Natural killer cell (primary cell): ENCODE measurements around the gene PBOV1. TPM values are rescaled to one million over a fixed set of nuclear protein-coding genes. Genes with fewer than 3 reads are reported as not detected.

ENCODE experiments used
- ATAC-seq, 3 donors: fragments of 150-1000 bp in 2 of 3; fragments of 200-7000 bp in 1 of 3; cut with Tn5 transposase; 1 replicate in 1 of 3; 2 replicates in 2 of 3; pipeline ENCODE4 v1.10.0; 2021; ENCODE audit warnings: mild to moderate bottlenecking in 2 of 3, moderate library complexity in 2 of 3
- DNase-seq, 2 donors: peaks; one replicate each; pipeline versions ENCODE4 v3.0.0 to v3.0.0-alpha.2; 2013 to 2021; ENCODE audit warnings: mixed read lengths in 1 of 2
- H3K27ac ChIP-seq: one replicate; pipeline ENCODE4 v1.5.1; 2013; ENCODE audit warnings: mild to moderate bottlenecking, low read length
- H3K27me3 ChIP-seq: one replicate; pipeline ENCODE4 v1.6.1; 2013; ENCODE audit warnings: low read length; ENCODE audit not compliant: control insufficient read depth, insufficient read depth
- H3K36me3 ChIP-seq: one replicate; pipeline ENCODE4 v1.6.1; 2013; ENCODE audit warnings: low read length; ENCODE audit not compliant: control insufficient read depth, insufficient read depth
- H3K4me1 ChIP-seq: one replicate; pipeline ENCODE4 v1.6.1; 2013; ENCODE audit warnings: low read length; ENCODE audit not compliant: control insufficient read depth, insufficient read depth
- H3K4me3 ChIP-seq: one replicate; pipeline ENCODE4 v1.5.1; 2013; ENCODE audit warnings: low read length
- H3K9me3 ChIP-seq: one replicate; pipeline ENCODE4 v1.6.1; 2013; ENCODE audit warnings: low read length; ENCODE audit not compliant: control insufficient read depth, insufficient read depth
- H3K27ac Mint-ChIP-seq, 2 donors: one replicate each; pipeline ENCODE4 v1.8.0; 2022; ENCODE audit warnings: mild to moderate bottlenecking in 2 of 2, mixed read lengths in 2 of 2, moderate library complexity in 1 of 2
- H3K27me3 Mint-ChIP-seq, 2 donors: one replicate each; pipeline ENCODE4 v1.8.0; 2022; ENCODE audit warnings: low read depth in 2 of 2, mixed read lengths in 2 of 2
- H3K36me3 Mint-ChIP-seq: one replicate; pipeline ENCODE4 v1.8.0; 2022; ENCODE audit warnings: mixed read lengths
- H3K4me1 Mint-ChIP-seq, 2 donors: one replicate each; pipeline ENCODE4 v1.8.0; 2022; ENCODE audit warnings: mixed read lengths in 2 of 2
- H3K4me3 Mint-ChIP-seq: one replicate; pipeline ENCODE4 v1.8.0; 2022; ENCODE audit warnings: mild to moderate bottlenecking, moderate library complexity, mixed read lengths
- H3K9me3 Mint-ChIP-seq, 2 donors: one replicate each; pipeline ENCODE4 v1.8.0; 2022; ENCODE audit warnings: mixed read lengths in 2 of 2
- CTCF ChIP-seq: fragments of 200-600 bp; IDR thresholded peaks from one replicate; pipeline ENCODE4 v1.8.0; 2022; ENCODE audit warnings: antibody characterized with exemption
- WGBS: methylation state at CpG from one replicate; pipeline ENCODE4 v1.1.7; 2013; ENCODE audit warnings: missing lambda C conversion rate; ENCODE audit not compliant: insufficient coverage; 5-methylcytosine and 5-hydroxymethylcytosine counted together
- intact Hi-C: fragments of 100-400 bp; cut with micrococcal nuclease; formaldehyde crosslinking; loops from one replicate; pipeline ENCODE4 v1.14.2; 2022
- total RNA-seq, 4 donors: library from RNA; stranded (reverse); fragments of 120-200 nt in 1 of 4; gene quantifications; one replicate each; pipeline versions ENCODE4 v1.2.3 to v1.2.4, GENCODE V29; 2013 to 2022

Gene PBOV1
- total RNA-seq, 3 donors from 2014 or later (not counting 1 experiment from before 2014, with no cell fraction given), result not detected

GRCh38 chr6:138242987-138243592 is 24.8 kb upstream of the PBOV1 start:
- H3K4me1 ChIP-seq, result no peaks in the 10 kb centered on the region
- H3K4me3 Mint-ChIP-seq, result no peak overlapping the region
- no peaks in the 10 kb centered on the region for H3K36me3 Mint-ChIP-seq
- H3K27ac ChIP-seq, result no peak overlapping the region
- H3K9me3 ChIP-seq, result no peaks in the 10 kb centered on the region
- no peaks in the 10 kb centered on the region for H3K27me3 ChIP-seq
- no peak overlapping the region for H3K4me3 ChIP-seq
- TF ChIP-seq CTCF, result no peak
- intact Hi-C loops, result no loop called here
- H3K27ac Mint-ChIP-seq, result no peak overlapping the region
- no peaks in the 10 kb centered on the region for H3K4me1 Mint-ChIP-seq
- H3K9me3 Mint-ChIP-seq, result no peaks in the 10 kb centered on the region
- no peaks in the 10 kb centered on the region for H3K36me3 ChIP-seq
- ATAC-seq (no peak), DNase-seq (no peak)
- 97% methylated on average over 4 of the region's 4 CpGs for WGBS
- peaks cover 6 to 28% of the 10 kb centered on the region in 2 donors for H3K27me3 Mint-ChIP-seq

GRCh38 chr6:138241934-138242333 is 23.6 kb upstream of the PBOV1 start:
- Mint-ChIP-seq H3K4me3 (no peak overlapping the region), H3K9me3 (no peaks in the 10 kb centered on the region), H3K27ac (no peak overlapping the region), H3K27me3 (peaks cover 3 to 28% of the 10 kb centered on the region in 2 donors), H3K36me3 (no peaks in the 10 kb centered on the region), H3K4me1 (no peaks in the 10 kb centered on the region)
- no peak overlapping the region for H3K27ac ChIP-seq
- no peaks in the 10 kb centered on the region for H3K9me3 ChIP-seq
- no peaks in the 10 kb centered on the region for H3K4me1 ChIP-seq
- TF ChIP-seq CTCF, result no peak
- 94% methylated on average over 6 of the region's 6 CpGs for WGBS
- no peaks in the 10 kb centered on the region for H3K36me3 ChIP-seq
- no peaks in the 10 kb centered on the region for H3K27me3 ChIP-seq
- no peak for ATAC-seq
- intact Hi-C loops, result no loop called here
- DNase-seq, result no peak
- no peak overlapping the region for H3K4me3 ChIP-seq

- no peaks in the 10 kb centered on the region for H3K9me3 ChIP-seq
- Mint-ChIP-seq H3K27me3 (peaks cover 3 to 28% of the 10 kb centered on the region in 2 donors), H3K36me3 (no peaks in the 10 kb centered on the region), H3K4me1 (no peaks in the 10 kb centered on the region), H3K4me3 (no peak overlapping the region), H3K9me3 (no peaks in the 10 kb centered on the region), H3K27ac (no peak overlapping the region)
- H3K4me1 ChIP-seq, result no peaks in the 10 kb centered on the region
- TF ChIP-seq CTCF, result no peak
- DNase-seq, result no peak
- H3K4me3 ChIP-seq, result no peak overlapping the region
- WGBS, result 96% methylated on average over 3 of the region's 3 CpGs
- intact Hi-C loops, result no loop called here
- no peaks in the 10 kb centered on the region for H3K36me3 ChIP-seq
- no peak for ATAC-seq
- no peak overlapping the region for H3K27ac ChIP-seq
- H3K27me3 ChIP-seq, result peaks cover under 1% of the 10 kb centered on the region
Measured at GRCh38 chr6:138241381-138241780, 23.1 kb upstream of the PBOV1 start.
